ENCODE data around the gene DPF3. TPM values are rescaled to one million over a fixed set of nuclear protein-coding genes. Genes with fewer than 3 reads are reported as not detected.
A peak's percentile ranks its signal among the peaks of the same experiment; 100 is the strongest.

DPF3 gene
- total RNA-seq, 6 experiments from 2014 or later: 4.1 to 6.6 (median 5.4) TPM

DNA sequence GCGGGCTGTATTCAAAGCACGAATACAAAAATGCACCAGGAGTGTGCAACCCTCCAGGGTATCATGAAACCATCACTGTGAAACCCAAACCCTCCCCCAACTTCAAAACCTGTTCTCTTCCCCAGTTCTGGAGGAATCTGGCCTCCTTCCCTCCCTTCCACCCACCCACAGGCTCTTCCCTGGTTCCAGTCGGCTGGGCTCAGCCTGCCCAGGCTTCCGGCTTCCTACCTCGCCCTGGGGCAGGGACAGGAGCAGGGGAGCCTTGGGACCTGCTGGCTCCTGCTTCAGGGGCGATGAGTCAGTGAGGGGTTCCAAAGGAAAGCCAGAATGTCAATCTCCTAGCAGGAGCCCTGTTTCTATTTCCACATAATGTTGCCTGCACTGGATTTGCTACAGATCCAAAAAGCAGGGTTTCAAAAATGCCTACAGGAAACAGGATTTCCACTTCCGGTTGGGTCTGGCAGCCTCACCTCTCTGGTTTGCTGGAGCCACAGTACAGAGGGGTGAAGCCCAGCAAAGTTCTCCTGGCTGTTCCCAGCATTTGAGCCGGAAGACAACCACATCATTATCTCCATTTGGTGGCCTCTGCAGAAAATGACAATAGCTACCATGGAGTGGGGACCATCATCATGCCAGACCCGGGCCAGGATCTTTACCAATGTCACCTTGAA lies 278.3 kb downstream of the DPF3 start:
- no peaks in the 10 kb centered on the region for H3K27me3 Mint-ChIP-seq (ENCODE audit: insufficient read depth)
- DNase-seq: peak; percentile 41
- H3K27ac Mint-ChIP-seq: peak overlapping the region; percentile 64
- H3K4me3 Mint-ChIP-seq: no peak overlapping the region
- no peaks in the 10 kb centered on the region for H3K9me3 Mint-ChIP-seq
- no peaks in the 10 kb centered on the region for H3K36me3 Mint-ChIP-seq (ENCODE audit: low read depth)
- peaks cover 80% of the 10 kb centered on the region for H3K4me1 Mint-ChIP-seq (ENCODE audit: low read depth)
- TF ChIP-seq, protein P1, sequence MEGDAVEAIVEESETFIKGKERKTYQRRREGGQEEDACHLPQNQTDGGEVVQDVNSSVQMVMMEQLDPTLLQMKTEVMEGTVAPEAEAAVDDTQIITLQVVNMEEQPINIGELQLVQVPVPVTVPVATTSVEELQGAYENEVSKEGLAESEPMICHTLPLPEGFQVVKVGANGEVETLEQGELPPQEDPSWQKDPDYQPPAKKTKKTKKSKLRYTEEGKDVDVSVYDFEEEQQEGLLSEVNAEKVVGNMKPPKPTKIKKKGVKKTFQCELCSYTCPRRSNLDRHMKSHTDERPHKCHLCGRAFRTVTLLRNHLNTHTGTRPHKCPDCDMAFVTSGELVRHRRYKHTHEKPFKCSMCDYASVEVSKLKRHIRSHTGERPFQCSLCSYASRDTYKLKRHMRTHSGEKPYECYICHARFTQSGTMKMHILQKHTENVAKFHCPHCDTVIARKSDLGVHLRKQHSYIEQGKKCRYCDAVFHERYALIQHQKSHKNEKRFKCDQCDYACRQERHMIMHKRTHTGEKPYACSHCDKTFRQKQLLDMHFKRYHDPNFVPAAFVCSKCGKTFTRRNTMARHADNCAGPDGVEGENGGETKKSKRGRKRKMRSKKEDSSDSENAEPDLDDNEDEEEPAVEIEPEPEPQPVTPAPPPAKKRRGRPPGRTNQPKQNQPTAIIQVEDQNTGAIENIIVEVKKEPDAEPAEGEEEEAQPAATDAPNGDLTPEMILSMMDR (IDR thresholded peaks at IDR 0.05): no peak

DNA sequence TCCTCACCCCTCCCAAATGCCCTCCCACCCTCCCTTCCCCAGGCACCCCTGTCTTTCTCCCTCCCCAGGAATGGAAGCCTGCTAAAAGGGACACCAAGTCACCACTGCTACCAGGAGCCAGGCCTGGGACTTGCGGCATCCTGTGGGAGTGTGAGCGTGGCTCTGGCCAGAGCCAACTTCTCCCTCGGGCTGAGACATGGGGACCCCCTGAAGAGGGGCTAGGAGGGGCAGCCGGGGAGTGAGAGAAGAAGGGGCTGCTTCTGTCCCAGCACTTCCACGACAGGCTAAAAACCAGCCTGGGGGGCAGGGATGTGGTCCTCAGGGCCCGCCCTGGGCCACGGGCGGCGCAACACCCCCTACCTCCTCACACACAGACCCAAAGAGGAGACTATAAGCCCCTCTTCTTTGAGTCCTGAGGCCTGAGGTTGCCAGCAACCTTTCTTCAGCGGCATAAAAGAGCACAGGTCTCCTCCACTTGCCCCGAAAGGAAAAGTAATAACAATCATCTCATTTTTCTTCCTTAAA lies 278.9 kb downstream of the DPF3 start:
- peaks cover 82% of the 10 kb centered on the region for H3K4me1 Mint-ChIP-seq (ENCODE audit: low read depth)
- no peak for DNase-seq

DNA sequence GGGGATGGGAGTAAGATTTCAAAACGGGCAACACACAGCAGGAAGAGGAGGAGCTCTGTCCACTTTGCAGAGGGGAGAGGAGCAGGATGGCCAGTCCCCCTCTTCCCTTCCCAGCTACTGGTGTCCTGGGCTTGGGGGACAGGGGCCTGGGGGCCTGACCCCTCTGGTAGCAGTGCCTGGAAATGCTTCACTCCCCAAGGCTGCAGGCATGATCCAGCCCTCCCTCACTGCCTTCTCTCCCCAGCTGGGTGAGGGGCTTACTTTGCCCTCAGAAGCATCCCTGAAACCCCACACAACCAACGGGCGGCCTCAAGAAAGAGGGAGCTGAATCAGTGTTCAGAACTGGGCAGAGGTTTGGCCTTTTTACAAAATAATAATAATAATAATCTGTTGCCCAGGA lies 279.5 kb downstream of the DPF3 start:
- Mint-ChIP-seq H3K4me3 (no peak overlapping the region), H3K27ac (peak overlapping the region; percentile 24; the same call in 1 of the 2 replicates), H3K36me3 (ENCODE audit: low read depth) (no peaks in the 10 kb centered on the region), H3K4me1 (ENCODE audit: low read depth) (peaks cover 84% of the 10 kb centered on the region), H3K9me3 (no peaks in the 10 kb centered on the region), H3K27me3 (ENCODE audit: insufficient read depth) (no peaks in the 10 kb centered on the region)
- TF ChIP-seq, protein P1 (IDR thresholded peaks at IDR 0.05): no peak
- DNase-seq: no peak

More for the DNA sequence above, 278.9 kb downstream of the DPF3 start:
- TF ChIP-seq, protein P1 (IDR thresholded peaks at IDR 0.05): no peak
- Mint-ChIP-seq H3K4me3 (no peak overlapping the region), H3K27me3 (ENCODE audit: insufficient read depth) (no peaks in the 10 kb centered on the region), H3K9me3 (no peaks in the 10 kb centered on the region), H3K36me3 (ENCODE audit: low read depth) (no peaks in the 10 kb centered on the region), H3K27ac (peak overlapping the region; percentile 64)

DNA sequence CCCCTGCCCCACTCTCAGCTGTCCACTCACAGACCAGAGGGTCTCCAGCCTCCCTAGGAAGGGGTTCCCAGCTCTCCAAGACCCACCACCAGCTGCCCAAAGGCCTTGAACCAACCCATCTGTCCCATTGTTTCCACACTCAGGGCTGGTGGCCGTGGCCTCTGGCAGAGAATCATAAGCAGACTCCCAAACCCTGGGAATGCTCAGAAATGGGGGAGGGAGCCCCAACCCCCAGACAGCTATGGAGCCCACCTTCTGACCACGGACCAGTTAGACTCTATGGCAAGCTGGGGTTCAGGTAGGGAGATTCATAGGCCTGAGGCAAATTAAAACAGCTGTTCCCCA lies 280.0 kb downstream of the DPF3 start:
- peak overlapping the region; percentile 24; the same call in 1 of the 2 replicates for H3K27ac Mint-ChIP-seq
- H3K9me3 Mint-ChIP-seq: no peaks in the 10 kb centered on the region
- no peak overlapping the region for H3K4me3 Mint-ChIP-seq
- no peaks in the 10 kb centered on the region for H3K27me3 Mint-ChIP-seq (ENCODE audit: insufficient read depth)
- no peaks in the 10 kb centered on the region for H3K36me3 Mint-ChIP-seq (ENCODE audit: low read depth)
- peaks cover 84% of the 10 kb centered on the region for H3K4me1 Mint-ChIP-seq (ENCODE audit: low read depth)
- TF ChIP-seq, protein P1 (IDR thresholded peaks at IDR 0.05): no peak
- DNase-seq: no peak

DNA sequence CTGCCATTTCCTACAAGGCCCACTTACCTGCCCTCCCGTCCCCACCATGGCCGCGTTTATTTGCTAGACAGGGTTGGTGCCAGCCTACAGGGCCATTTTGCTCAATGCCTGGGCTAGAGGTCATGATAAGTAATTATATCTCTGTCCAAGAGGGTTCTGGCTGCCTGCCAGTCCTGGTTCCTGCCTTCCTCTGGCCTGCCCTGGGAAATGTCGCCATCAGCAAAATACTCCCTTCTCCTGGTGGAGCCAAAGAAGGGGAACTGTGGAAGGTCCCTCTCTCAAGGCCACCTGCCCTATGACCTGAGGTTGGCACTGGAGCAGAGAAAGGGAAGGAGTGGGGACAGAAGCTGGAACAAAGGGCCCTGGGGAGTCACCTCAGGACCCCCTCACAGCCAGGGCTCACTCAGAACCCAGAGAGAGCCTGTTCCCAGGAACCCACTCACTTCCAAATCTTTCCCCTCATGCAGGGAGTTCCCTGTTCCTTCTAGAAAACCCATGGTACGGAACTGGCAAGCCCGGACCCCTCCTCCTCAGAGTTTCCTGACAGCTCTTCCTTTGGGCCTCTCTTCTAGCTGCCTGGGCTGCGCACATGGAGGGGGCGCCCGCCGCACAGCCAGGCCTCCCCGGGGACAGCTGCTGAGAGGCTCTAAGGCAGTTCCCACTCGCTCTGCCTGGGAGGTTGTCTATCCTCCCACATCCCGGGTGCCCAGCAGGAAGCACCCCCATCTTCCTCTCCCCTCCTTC lies 280.5 kb downstream of the DPF3 start:
- Mint-ChIP-seq H3K4me3 (no peak overlapping the region), H3K27me3 (ENCODE audit: insufficient read depth) (no peaks in the 10 kb centered on the region), H3K4me1 (ENCODE audit: low read depth) (peaks cover 85% of the 10 kb centered on the region), H3K9me3 (no peaks in the 10 kb centered on the region), H3K27ac (0 out of 2 replicates have a peak overlapping the region, but pooled peaks have one; percentile 24), H3K36me3 (ENCODE audit: low read depth) (no peaks in the 10 kb centered on the region)
- TF ChIP-seq, protein P1 (IDR thresholded peaks at IDR 0.05): no peak
- no peak for DNase-seq
